ENCODE measurements around the gene NUP188. TPM values are rescaled to one million over a fixed set of nuclear protein-coding genes. Genes with fewer than 3 reads are reported as not detected.

The NUP188 gene
- total RNA-seq, 1 experiment from 2014 or later: 52.0 TPM

DNA sequence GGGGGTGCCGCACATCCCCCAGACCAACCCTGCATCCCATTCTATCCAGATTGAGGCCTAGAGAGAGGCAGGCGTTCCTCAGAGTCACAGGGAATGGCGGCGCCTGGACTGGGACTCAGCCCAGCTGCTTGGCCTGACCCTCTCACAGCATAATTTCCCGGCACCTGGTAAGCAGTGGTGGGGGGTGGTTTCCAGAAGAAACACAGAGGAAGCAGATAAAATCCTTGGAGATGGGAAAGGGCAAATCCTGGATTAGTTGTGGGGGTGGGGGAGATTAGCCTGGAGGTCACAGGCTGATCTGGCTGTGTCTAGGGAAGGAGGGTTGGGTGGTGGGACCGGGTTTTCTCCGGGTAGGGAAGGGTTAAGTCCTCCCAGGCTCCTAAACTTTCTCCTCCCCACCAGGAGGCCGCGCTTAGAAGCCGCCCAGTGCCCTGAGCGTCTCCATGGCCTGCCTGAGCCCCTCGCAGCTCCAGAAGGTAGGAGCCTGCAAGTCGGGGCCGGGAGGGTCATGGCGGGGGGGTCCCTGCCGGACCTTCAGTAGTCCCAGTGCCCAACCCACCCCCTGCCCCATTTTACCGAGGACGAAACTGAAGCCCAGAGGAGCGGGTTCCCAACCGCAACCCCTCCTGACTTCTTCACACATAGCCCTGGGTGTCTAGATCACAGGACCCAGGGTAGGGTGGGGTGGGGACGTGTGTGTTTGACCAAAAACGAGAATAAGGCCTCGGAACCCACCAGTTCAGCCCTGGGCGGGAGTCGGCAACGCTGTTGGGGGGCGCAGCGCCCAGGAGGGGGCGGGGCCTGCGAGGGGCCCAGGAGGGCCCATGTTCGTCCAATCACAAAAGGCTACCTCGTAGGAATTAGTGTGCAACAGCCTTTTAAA lies 25.4 kb upstream of the NUP188 start:
- ATAC-seq: no peak
- Histone ChIP-seq H3K9ac (ENCODE audit: low read length) (no peak overlapping the region), H3F3A (ENCODE audit: low read length, unreplicated experiment) (no peaks in the 10 kb centered on the region), H3K27ac (ENCODE audit: low read length) (no peak overlapping the region), H3K4me1 (ENCODE audit: insufficient read depth, low read length) (peaks cover 10% of the 10 kb centered on the region), H3K36me3 (ENCODE audit: low read depth, low read length) (peaks cover 15% of the 10 kb centered on the region), H3K4me3 (ENCODE audit: low read length) (no peak overlapping the region), H3K9me3 (ENCODE audit: low read length) (no peaks in the 10 kb centered on the region), H2AFZ (ENCODE audit: low read length) (no peak overlapping the region), H4K20me1 (ENCODE audit: low read length) (no peaks in the 10 kb centered on the region), H3K79me2 (ENCODE audit: low read length) (0 out of 2 replicates have a peak, but pooled peaks cover 4% of the 10 kb centered on the region), H3K4me2 (ENCODE audit: low read length) (no peak overlapping the region), H3K27me3 (ENCODE audit: low read length) (no peaks in the 10 kb centered on the region), H3K9me2 (replicated peaks; ENCODE audit: low read length) (no peaks in the 10 kb centered on the region)
- ChIA-PET POLR2A (ENCODE audit: unreplicated experiment) (no interaction called here), CTCF (no interaction called here)
- intact Hi-C loops (cut with micrococcal nuclease): no loop called here
- BruUV-seq (replicated peaks): no TSS peak
- DNase-seq: no peak
- TF ChIP-seq CTCF (conservative IDR thresholded peaks at IDR 0.05; ENCODE audit: low read depth, low read length) (no peak), EZH2phosphoT487 (IDR thresholded peaks at IDR 0.05; ENCODE audit: borderline replicate concordance, low read length) (no peak), EZH2 (IDR thresholded peaks at IDR 0.05; ENCODE audit: low read length, unreplicated experiment) (no peak)

DNA sequence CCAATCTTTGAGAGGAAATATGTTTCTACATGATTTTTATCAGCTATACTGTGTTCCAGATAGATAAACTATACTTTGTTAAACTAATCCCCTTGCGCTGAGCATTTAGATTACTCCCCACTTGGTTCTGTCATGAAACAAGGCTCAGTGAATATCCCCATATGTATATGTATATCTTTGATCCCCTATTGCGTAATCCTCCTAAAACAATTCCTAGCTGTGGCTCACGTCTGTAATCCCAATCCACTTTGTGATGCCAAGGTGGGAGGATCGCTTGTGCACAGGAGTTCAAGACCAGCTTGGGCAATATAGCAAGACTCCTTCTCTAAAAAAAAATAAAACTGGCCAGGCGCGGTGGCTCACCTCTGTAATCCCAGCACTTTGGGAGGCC lies 24.0 kb upstream of the NUP188 start:
- H3K79me2 ChIP-seq (ENCODE audit: low read length): no peaks in the 10 kb centered on the region
- TF ChIP-seq EZH2 (IDR thresholded peaks at IDR 0.05; ENCODE audit: low read length, unreplicated experiment) (no peak), CTCF (conservative IDR thresholded peaks at IDR 0.05; ENCODE audit: low read depth, low read length) (no peak), EZH2phosphoT487 (IDR thresholded peaks at IDR 0.05; ENCODE audit: borderline replicate concordance, low read length) (no peak)
- no peak overlapping the region for H3K9ac ChIP-seq (ENCODE audit: low read length)
- DNase-seq: no peak
- CTCF ChIA-PET: no interaction called here
- H4K20me1 ChIP-seq (ENCODE audit: low read length): no peaks in the 10 kb centered on the region
- H2AFZ ChIP-seq (ENCODE audit: low read length): no peak overlapping the region
- intact Hi-C loops (cut with micrococcal nuclease): no loop called here
- 0 out of 2 replicates have a peak, but pooled peaks cover 3% of the 10 kb centered on the region for H3K36me3 ChIP-seq (ENCODE audit: low read depth, low read length)
- peaks cover 6% of the 10 kb centered on the region; the same call in 1 of the 2 replicates for H3K4me1 ChIP-seq (ENCODE audit: insufficient read depth, low read length)
- H3K9me2 ChIP-seq (replicated peaks; ENCODE audit: low read length): no peaks in the 10 kb centered on the region
- no peak overlapping the region for H3K4me2 ChIP-seq (ENCODE audit: low read length)
- no TSS peak for BruUV-seq (replicated peaks)
- no peaks in the 10 kb centered on the region for H3K9me3 ChIP-seq (ENCODE audit: low read length)
- H3K27ac ChIP-seq (ENCODE audit: low read length): no peak overlapping the region
- no peaks in the 10 kb centered on the region for H3K27me3 ChIP-seq (ENCODE audit: low read length)
- H3K4me3 ChIP-seq (ENCODE audit: low read length): no peak overlapping the region
- ATAC-seq: no peak
- POLR2A ChIA-PET (ENCODE audit: unreplicated experiment): no interaction called here
- H3F3A ChIP-seq (ENCODE audit: low read length, unreplicated experiment): no peaks in the 10 kb centered on the region
